ENCODE measurements around the gene ZNF784.
A peak's percentile ranks its signal among the peaks of the same experiment; 100 is the strongest.

The ZNF784 gene

DNA sequence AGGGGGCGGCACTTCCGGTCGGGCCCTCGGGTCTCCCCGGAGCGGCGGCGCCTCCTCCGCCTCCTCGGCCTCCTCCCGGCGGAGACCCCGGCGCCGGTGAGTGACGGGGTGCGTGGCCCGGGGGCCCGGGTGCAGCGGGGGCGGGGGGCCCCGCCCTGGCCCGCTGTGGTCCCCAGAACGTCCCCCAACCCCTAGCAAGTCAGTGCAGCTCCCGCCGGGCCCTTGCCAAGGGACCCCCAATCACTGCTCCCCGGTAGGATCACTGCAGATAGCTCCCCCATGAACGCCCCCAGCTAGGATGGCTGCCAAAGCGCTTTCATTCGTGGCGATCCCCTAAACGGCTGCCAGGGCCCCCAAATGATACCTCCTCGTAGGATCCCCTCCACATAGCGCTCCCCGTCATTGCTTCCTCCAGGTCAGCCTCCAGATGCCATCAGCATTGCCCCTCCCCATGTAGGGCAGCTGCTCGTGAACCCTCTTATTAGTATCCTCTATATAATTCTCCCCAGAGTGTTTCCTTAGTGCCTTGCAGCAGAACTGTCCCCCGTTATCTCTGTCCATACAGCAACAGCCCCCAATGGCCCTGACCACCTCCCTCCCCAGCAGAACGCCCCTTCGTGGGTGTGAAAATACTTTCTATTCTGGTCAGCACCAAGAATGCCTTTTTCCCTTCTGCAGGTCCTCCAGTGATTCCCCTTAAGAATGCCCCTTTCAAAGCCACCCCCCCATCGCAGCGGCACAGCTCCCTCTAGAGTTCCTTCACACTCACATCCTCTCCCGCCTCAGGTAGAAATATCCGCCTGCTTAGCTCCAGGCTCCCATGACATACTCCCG is 18.5 kb downstream of the ZNF784 start, which contains the start of gene ZNF865:
Gene ZNF865, plus strand, starts transcription at position 11 of the 834 bp plus-strand sequence. CDS start 7,972 bp downstream, outside the sequence.
- H3K4me3 ChIP-seq (ENCODE audit: low read depth, low read length): peak within 1 kb of the TSS; percentile 82
- no peaks in the 10 kb centered on the region for H3K9me3 ChIP-seq (ENCODE audit: control insufficient read depth, insufficient read depth, low read length)
- peak within 1 kb of the TSS; percentile 60 for H3K9ac ChIP-seq (ENCODE audit: low read depth, low read length)
- H3K27ac ChIP-seq (ENCODE audit: low read depth, low read length): peak within 1 kb of the TSS; percentile 95
- H3K4me1 ChIP-seq (ENCODE audit: control insufficient read depth, insufficient read depth, low read length): peaks cover 11% of the 10 kb centered on the region
- peaks cover 11% of the 10 kb centered on the region for H3K36me3 ChIP-seq (ENCODE audit: control insufficient read depth, insufficient read depth, low read length)
- H3K27me3 ChIP-seq (ENCODE audit: control insufficient read depth, insufficient read depth, low read length): no peaks in the 10 kb centered on the region

DNA sequence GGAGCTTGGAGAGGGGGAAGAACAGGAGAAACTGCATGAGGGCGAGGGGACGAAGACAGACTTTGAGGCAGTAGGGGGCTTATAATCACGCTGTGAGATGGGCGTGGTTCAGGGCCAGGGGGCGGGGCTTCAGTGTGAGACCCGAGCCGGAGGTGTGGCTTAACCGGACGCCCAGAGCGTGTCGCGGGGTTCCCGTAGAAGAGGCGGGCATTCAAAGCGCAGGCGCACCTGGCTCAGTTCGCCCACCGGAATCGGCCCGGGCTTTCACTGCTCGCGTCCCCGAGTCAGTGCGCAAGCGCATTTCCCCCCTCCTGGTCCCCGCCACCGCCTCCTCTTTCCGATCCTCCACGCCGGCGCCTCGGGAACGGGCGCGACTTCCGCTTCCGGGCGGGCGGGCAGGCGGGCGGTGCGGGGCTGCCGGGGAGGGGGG is 19.1 kb downstream of the ZNF784 start:
- peak overlapping the region; percentile 95 for H3K27ac ChIP-seq (ENCODE audit: low read depth, low read length)
- H3K4me1 ChIP-seq (ENCODE audit: control insufficient read depth, insufficient read depth, low read length): peaks cover 13% of the 10 kb centered on the region
- peaks cover 11% of the 10 kb centered on the region for H3K36me3 ChIP-seq (ENCODE audit: control insufficient read depth, insufficient read depth, low read length)
- H3K4me3 ChIP-seq (ENCODE audit: low read depth, low read length): peak overlapping the region; percentile 65
- no peaks in the 10 kb centered on the region for H3K9me3 ChIP-seq (ENCODE audit: control insufficient read depth, insufficient read depth, low read length)
- H3K9ac ChIP-seq (ENCODE audit: low read depth, low read length): peak overlapping the region; percentile 43; the same call in 1 of the 2 replicates
- no peaks in the 10 kb centered on the region for H3K27me3 ChIP-seq (ENCODE audit: control insufficient read depth, insufficient read depth, low read length)

DNA sequence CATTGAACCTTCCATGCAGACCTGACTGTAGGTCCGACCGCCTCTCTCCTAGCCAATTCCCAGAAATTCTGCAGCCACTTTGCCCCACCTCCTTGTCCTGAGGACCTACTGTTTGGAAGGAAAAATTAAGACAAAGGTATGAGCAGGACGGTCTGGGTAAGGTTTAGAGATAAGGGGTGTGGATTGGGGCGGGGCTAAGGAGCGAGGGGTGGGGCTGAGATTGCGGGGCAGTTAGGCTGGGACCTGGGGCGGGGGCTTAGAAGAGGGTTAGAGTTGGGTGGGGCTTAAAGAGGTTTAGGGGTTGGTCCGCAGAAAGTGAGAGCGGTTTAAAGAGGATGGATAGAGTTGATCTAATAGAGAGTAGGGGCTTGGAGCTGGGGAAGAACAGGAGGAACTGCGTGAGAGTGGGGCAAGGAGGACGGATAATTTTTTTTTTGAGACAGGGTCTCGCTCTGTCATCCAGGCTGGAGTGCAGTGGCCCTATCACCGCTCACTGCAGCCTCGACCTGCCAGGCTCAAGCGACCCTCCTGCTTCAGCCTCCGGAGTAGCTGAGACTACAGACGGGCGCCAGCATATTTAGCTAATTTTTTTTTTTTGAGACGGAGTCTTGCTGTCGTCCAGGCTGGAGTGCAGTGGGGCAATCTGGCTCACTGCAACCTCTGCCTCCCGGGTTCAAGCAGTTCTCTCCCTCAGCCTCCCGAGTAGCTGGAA is 20.6 kb downstream of the ZNF784 start:
- Histone ChIP-seq H3K4me3 (ENCODE audit: low read depth, low read length) (no peak overlapping the region), H3K27ac (ENCODE audit: low read depth, low read length) (peak overlapping the region; percentile 95), H3K9ac (ENCODE audit: low read depth, low read length) (no peak overlapping the region), H3K27me3 (ENCODE audit: control insufficient read depth, insufficient read depth, low read length) (no peaks in the 10 kb centered on the region), H3K4me1 (ENCODE audit: control insufficient read depth, insufficient read depth, low read length) (peaks cover 13% of the 10 kb centered on the region), H3K36me3 (ENCODE audit: control insufficient read depth, insufficient read depth, low read length) (peaks cover 7% of the 10 kb centered on the region), H3K9me3 (ENCODE audit: control insufficient read depth, insufficient read depth, low read length) (no peaks in the 10 kb centered on the region)

DNA sequence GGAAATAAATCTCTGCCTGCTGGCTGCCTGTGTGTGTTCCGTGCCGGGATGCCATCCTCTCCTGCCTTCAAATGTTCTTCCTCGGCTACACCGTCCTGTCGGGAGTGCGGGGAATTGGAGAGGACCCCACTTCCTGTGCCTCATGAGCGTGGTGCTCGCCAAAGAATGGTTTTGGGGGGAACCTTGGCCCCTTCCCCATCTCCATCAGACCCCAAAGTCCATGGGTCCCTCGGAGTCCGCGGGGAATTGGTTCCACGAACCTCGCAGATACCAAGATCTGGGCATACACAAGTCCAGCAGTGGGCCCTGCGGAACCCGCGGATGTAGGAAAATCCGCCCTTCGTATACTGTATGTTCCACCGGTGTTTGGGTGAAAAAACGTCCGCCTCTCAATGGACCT is 21.3 kb downstream of the ZNF784 start:
- Histone ChIP-seq H3K4me1 (ENCODE audit: control insufficient read depth, insufficient read depth, low read length) (peaks cover 19% of the 10 kb centered on the region), H3K27me3 (ENCODE audit: control insufficient read depth, insufficient read depth, low read length) (no peaks in the 10 kb centered on the region), H3K4me3 (ENCODE audit: low read depth, low read length) (no peak overlapping the region), H3K9me3 (ENCODE audit: control insufficient read depth, insufficient read depth, low read length) (no peaks in the 10 kb centered on the region), H3K27ac (ENCODE audit: low read depth, low read length) (no peak overlapping the region), H3K36me3 (ENCODE audit: control insufficient read depth, insufficient read depth, low read length) (peaks cover 7% of the 10 kb centered on the region), H3K9ac (ENCODE audit: low read depth, low read length) (no peak overlapping the region)

DNA sequence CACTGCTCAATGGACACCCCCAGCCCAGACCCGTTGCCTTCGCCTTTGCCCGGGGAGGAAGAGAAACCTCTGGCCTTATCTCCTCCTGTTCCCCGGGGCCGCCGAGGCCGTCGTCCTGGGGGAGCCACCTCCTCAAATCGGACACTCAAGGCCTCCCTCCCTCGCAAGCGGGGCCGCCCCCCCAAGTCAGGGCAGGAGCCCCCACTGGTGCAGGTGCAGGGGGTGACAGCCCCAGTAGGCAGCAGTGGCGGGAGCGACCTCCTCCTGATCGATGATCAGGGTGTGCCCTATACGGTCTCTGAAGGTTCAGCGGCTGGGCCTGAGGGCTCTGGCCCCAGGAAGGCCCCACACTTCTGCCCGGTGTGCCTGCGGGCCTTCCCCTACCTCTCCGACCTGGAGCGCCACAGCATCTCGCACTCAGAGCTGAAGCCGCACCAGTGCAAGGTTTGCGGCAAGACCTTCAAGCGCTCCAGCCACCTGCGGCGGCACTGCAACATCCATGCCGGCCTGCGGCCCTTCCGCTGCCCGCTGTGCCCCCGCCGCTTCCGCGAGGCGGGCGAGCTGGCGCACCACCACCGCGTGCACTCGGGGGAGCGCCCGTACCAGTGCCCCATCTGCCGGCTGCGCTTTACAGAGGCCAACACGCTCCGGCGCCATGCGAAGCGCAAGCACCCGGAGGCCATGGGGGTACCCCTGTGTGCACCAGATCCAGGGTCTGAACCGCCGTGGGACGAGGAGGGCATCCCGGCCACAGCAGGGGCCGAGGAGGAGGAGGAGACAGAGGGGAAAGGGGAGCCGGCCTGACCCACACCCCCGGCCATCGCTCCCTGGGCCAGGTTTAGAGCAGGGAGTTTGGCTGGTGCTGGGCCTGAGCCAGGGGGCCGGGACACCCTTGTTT is 22.0 kb downstream of the ZNF784 start:
- Histone ChIP-seq H3K27me3 (ENCODE audit: control insufficient read depth, insufficient read depth, low read length) (no peaks in the 10 kb centered on the region), H3K4me1 (ENCODE audit: control insufficient read depth, insufficient read depth, low read length) (peaks cover 21% of the 10 kb centered on the region), H3K27ac (ENCODE audit: low read depth, low read length) (no peak overlapping the region), H3K9ac (ENCODE audit: low read depth, low read length) (no peak overlapping the region), H3K9me3 (ENCODE audit: control insufficient read depth, insufficient read depth, low read length) (no peaks in the 10 kb centered on the region), H3K4me3 (ENCODE audit: low read depth, low read length) (no peak overlapping the region), H3K36me3 (ENCODE audit: control insufficient read depth, insufficient read depth, low read length) (peaks cover 7% of the 10 kb centered on the region)

DNA sequence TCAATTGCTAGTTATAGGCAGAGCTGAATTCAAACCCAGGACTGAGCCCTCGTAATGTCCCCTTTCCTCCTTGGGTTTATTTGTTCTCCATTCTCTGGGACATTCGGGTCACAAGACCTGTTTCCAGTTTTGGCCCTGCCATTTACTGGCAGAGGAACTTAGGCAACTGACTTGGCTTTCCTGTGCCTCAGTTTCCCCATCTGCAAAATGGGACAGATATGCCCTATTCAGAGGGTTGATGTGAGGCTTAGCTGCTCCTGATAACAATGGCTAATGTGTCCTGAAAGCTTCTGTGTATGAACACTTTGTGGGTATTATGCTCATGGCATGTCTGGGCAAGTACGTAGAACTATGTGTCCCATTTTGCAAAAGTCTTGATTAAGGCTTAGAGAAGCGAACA is 23.3 kb downstream of the ZNF784 start:
- Histone ChIP-seq H3K27me3 (ENCODE audit: control insufficient read depth, insufficient read depth, low read length) (no peaks in the 10 kb centered on the region), H3K4me3 (ENCODE audit: low read depth, low read length) (peak overlapping the region; percentile 91), H3K36me3 (ENCODE audit: control insufficient read depth, insufficient read depth, low read length) (peaks cover 10% of the 10 kb centered on the region), H3K4me1 (ENCODE audit: control insufficient read depth, insufficient read depth, low read length) (peaks cover 13% of the 10 kb centered on the region), H3K9me3 (ENCODE audit: control insufficient read depth, insufficient read depth, low read length) (no peaks in the 10 kb centered on the region), H3K9ac (ENCODE audit: low read depth, low read length) (no peak overlapping the region), H3K27ac (ENCODE audit: low read depth, low read length) (no peak overlapping the region)

DNA sequence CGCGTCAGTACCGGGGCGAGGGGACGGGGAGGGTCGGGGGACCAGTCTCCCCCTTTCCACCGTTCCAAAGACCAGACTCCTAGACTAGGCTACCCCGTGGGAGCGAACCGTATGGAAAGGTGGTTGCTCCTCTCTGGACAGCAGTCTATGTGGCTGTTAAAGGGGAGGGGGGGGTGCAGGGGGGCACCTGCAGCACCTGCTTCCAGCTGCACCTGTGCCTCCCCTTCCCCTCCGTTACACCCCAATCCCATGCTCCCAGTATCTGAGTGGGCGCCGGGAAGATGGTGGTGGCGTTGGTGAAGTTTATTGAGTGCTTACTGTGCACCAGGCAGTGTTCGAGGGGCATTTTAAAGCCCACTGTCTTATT is 23.7 kb downstream of the ZNF784 start:
- Histone ChIP-seq H3K4me3 (ENCODE audit: low read depth, low read length) (peak overlapping the region; percentile 91), H3K36me3 (ENCODE audit: control insufficient read depth, insufficient read depth, low read length) (peaks cover 14% of the 10 kb centered on the region), H3K27ac (ENCODE audit: low read depth, low read length) (peak overlapping the region; percentile 100), H3K4me1 (ENCODE audit: control insufficient read depth, insufficient read depth, low read length) (peaks cover 13% of the 10 kb centered on the region), H3K27me3 (ENCODE audit: control insufficient read depth, insufficient read depth, low read length) (no peaks in the 10 kb centered on the region), H3K9ac (ENCODE audit: low read depth, low read length) (no peak overlapping the region), H3K9me3 (ENCODE audit: control insufficient read depth, insufficient read depth, low read length) (no peaks in the 10 kb centered on the region)

DNA sequence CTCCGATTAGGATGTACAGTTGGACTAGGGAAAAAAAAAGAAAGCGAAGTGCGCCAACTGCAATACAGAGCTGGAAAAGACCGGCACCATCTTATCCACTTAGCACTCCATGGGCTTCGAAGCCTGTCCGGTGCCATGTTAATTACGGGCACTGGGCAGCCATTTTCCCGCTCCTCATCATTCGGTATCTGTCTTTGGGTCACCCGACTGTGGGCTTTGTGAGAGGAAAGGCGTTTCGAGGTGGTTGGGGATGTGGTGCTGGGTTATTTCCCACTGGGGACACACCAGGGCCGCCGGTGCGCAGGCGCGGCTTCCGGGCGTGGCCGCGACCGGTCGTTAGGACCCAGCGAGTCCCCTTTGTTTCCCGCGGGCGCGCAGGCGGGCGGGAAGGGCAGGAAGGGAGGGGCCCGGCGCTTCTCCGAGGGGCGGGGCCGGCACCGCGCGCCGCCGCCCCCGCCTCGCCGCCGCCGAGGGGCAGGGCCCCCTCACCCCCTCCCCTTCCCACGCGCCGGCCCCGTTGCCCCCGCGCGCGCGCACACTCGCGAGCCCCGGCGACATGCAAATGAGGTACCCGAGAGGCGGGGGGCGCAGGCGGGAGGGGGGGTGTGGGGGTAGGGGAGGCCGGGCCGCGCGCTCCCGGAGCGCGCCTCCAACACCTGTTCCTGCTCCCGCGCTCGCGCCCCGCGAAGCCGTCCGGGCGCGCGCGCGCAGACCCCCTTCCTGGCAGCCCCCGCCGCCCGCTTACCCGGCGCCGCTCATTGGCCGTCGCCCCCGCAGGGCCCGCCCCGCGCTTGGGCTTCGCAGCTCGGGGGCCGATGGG is 24.3 kb downstream of the ZNF784 start, which contains the start of gene ZNF524:
Gene ZNF524, plus strand, starts transcription at position 447 of the 820 bp plus-strand sequence. CDS start 1,825 bp downstream, outside the sequence.
- H3K36me3 ChIP-seq (ENCODE audit: control insufficient read depth, insufficient read depth, low read length): peaks cover 20% of the 10 kb centered on the region
- H3K9me3 ChIP-seq (ENCODE audit: control insufficient read depth, insufficient read depth, low read length): no peaks in the 10 kb centered on the region
- H3K4me3 ChIP-seq (ENCODE audit: low read depth, low read length): peak within 1 kb of the TSS; percentile 91
- peak within 1 kb of the TSS; percentile 95 for H3K9ac ChIP-seq (ENCODE audit: low read depth, low read length)
- peaks cover 13% of the 10 kb centered on the region for H3K4me1 ChIP-seq (ENCODE audit: control insufficient read depth, insufficient read depth, low read length)
- peak within 1 kb of the TSS; percentile 100 for H3K27ac ChIP-seq (ENCODE audit: low read depth, low read length)
- no peaks in the 10 kb centered on the region for H3K27me3 ChIP-seq (ENCODE audit: control insufficient read depth, insufficient read depth, low read length)

DNA sequence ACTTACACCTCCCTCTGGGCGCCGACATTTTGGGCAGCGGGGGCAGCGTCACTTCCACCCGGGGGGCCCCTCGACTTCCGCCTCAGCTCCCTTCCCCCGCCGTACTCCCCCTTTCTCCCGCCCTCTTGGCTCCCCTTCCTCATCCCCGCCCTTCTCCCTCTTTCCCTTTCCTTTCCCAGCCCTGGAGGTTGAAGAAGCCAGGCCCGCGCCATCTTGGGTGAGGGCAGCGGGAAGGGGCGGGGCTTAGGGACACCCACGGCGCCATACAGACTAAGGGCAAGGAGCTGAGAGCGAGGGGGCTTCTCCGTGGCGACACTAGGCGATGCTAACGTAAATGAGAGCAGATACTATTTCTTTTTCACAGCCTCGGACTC is 24.9 kb downstream of the ZNF784 start, which contains the start of gene FIZ1:
Gene FIZ1, minus strand, starts transcription at position 50 of the 374 bp plus-strand sequence. CDS start 1,652 bp downstream, outside the sequence.
- Histone ChIP-seq H3K4me1 (ENCODE audit: control insufficient read depth, insufficient read depth, low read length) (peaks cover 13% of the 10 kb centered on the region), H3K27me3 (ENCODE audit: control insufficient read depth, insufficient read depth, low read length) (no peaks in the 10 kb centered on the region), H3K36me3 (ENCODE audit: control insufficient read depth, insufficient read depth, low read length) (peaks cover 25% of the 10 kb centered on the region), H3K27ac (ENCODE audit: low read depth, low read length) (peak within 1 kb of the TSS; percentile 100), H3K4me3 (ENCODE audit: low read depth, low read length) (peak within 1 kb of the TSS; percentile 91), H3K9me3 (ENCODE audit: control insufficient read depth, insufficient read depth, low read length) (no peaks in the 10 kb centered on the region), H3K9ac (ENCODE audit: low read depth, low read length) (peak within 1 kb of the TSS; percentile 95)

Measured in HUES48 (cell line).